HG03066 (cell line): ENCODE results near the gene PPP1CA.

Source experiments
- ATAC-seq: cut with Tn5 transposase; IDR thresholded peaks from one replicate; pipeline ENCODE4 v1.9.1; 2021; ENCODE audit warnings: low read depth; ENCODE audit not compliant: unreplicated experiment

The PPP1CA gene

DNA sequence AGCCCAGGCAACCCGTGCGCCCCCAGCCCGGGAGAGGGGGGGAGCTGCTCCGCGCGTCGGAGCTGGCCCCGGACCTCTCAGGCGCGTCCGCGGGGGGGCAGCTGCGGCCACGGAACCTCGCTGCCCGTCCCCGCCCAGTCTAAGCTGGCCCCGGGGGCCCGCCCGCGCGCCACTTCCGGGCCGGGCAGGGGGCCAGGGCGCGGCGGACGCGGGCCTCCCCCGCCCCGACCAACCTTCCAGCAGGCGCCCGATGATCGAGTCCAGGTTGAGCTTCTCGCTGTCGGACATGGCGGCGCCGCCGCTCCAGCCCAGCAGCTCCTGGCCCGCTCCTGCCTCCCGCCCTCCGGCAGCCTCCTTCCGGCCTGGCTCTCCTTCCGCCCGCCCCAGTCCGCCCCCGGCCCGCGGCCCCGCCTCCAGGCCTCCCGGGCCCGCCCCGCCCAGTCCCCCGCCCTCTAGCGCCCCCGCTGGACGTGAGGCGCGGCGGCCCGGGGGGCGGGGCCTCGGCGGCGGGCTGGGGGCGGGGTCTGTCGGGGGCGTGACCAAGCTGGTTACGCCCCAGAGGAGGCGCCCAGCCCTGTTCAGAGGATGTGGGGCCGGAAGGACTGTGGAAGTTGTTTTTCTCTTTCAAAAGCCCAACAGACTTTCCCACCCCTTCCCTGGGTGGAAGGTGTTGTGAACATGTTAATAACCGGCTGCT lies at the start of gene PPP1CA:
Gene PPP1CA (minus strand): TSS at position 364 of the 697 bp plus-strand sequence. CDS start 76 bp downstream, at position 288.
- ATAC-seq, result peak; percentile 55

DNA sequence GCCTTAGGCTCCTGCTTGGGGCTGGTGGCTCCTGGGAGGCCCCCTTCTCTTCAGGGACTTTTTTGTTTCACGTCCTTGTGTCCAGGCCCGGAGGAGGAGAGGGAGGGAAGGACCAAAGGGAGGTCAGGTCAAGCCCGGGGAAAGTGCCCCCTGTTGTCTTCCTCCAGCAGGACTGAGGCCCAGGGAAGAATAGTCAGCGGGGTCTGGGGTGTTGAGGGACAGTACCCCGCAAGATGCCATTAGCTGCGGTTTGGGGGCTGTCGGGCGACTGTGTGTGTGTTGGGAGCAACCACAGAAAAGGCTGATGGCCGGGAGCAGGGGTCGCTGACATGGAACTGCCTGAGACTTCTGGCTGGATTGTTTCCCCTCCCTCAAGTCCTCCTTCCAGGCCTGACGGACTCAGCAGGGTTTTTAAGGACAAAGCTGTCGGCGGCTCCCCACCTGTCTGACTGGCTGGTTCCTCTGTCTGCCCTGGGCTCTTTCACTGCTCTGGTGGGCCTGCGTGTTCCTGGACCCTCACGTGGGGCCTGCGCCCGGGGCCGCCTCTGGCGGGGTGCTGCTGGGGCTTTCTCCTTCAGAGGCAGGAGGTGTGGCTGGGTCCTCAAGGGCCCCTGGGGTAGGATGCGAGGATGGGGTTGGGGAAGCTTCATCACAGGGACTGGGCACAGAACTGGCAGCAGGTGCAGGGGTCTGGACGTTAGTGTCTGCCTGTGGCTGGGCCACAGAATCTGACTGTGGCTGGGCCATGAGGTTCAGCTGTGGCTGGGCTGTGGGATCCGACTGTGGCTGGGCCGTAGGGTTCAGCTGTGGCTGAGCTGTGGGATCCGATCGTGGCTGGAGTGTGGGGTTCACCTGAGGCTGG lies 49.4 kb upstream of the PPP1CA start:
- ATAC-seq, result no peak

DNA sequence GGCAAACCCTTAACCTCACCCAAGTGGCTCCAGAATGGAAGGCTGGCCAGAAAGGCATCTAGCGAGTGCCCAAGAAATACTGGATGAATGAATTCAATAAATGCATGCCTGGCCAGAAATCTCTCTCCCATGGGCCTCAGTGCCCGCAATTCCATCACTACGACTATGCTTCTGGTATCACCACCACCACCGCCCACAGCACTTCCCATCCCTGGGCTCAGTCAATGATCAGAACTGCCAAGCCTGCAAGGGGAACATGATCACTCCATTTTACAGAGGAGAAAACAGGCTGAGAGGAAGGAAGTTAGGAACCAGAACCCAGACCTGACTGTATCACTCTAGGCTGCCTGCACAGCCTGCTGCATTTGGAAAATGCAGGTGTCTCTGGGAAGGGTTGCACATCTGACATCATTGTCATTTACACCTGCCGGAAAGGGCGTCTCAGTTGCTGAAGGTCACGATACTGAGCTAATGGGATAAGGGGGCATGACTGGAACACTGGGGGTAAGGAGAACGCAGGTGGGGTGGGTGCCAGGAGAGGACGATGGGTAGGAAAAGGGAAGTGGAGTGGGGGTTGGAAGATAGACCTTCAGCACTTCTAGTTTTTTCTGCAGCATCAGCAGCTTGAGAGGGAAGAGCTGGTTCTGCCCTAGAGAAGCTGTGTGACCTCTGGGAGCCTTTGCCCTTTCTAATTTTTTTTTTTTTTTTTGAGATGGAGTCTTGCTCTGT lies 47.6 kb upstream of the PPP1CA start:
- ATAC-seq, result no peak

DNA sequence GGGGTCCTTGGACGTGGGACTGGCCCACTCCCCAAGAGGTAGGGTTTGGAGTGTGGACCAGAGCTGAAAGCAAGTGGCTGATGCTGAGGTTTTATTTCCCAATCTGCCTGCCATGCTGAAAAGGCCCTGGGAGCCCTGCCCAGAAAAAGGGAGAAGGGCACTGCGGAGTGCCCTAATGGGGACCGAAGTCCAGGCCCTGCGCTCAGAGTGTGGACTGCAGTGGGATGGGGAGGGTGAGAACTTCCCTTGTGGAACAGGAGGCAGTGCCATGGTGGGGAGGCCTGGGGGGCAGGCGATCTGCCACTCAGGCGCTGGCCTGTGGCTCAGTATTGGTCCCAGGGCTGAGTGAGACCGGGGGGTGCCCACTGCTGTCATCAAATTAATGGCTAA lies 46.6 kb upstream of the PPP1CA start:
- no peak for ATAC-seq

DNA sequence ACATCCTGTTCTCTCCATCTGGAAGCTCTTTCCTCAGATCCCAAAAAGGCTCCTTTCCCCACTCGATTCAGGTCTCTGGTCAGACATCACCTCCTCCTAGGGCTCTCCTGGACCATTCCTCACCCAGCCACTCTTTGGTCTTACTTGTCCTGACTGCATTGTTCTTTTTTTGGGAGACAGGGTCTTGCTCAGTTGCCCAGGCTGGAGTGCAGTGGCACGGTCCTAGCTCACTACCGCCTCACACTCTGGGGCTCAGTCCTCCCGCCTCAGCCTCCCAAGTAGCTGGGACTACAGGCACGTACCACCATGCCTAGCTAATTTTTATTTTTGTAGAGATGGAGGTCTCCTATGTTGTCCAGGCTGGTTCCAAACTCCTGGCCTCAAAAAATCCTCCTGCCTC lies 43.9 kb upstream of the PPP1CA start:
- ATAC-seq, result no peak

DNA sequence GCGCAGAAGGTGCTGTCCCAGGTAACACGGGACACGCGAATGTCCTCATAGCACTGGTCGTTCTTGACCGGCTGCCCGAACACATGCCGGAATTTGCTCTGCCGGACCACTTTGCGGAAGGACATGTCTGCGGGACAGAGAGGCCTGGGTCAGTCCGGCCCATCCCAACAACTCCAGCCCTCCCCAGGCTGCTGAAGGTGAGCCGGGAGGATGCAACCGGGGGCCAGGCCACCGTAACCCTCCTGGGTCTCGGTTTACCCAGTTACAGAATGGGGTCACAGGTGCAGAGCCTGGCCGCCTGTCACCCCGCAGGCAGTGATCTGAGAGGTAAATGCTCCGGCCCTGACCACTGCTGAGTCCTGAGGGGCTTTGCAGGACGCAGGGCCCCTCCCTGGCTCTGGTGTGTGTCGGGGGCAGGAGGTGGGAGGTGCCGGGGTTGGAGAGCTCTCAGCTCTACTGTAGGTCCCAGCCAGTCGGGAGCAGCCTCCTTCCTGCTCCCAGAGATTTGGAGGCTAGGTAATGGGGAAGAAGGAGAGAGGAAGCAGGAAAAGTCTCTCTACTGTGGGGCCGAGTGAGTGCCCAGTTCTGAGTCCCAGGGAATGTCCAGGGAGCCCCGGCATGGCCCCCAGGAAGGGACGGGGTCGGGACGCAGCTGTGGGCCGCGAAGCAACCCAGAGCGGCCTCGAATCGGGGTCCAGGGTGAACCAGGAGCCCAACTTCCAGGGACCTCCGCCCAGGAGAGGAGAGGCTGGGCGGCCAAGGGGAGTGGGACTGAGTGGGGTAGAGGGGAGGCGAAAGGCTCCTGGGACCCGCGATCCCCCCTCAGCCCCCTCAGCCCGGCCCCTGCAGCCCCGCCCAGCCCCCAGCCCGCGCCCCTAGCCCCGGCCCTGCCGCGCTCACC lies 41.1 kb upstream of the PPP1CA start:
- ATAC-seq, result no peak

DNA sequence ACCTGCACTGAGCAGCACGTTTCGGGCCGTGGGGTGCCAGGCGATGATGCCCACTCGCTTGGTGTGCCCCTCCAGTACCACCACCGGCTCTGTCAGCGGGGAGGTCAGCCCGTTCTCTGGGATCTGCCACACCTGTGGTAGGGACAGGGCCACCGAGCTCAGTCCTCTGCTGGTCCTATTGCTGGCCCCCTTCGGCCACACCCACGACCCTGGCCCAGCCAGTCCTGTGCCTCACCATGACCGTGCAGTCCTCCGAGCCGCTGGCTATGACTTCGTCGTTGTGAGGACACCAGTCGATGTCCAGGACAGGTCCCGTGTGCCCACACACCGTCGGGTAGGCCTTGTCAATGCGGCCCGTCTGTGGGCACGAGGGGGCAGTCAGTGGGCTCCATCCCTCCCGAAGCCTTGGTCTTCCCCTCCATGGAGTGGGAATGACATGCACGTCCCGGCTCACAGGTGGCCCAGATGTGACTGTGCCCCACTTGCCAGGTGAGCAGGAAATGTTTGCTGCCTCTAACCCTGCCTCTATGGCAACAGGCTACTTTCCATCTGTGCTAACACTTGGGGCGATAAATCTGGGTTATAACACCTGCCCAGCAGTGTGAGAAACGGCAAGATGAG lies 40.2 kb upstream of the PPP1CA start:
- no peak for ATAC-seq

DNA sequence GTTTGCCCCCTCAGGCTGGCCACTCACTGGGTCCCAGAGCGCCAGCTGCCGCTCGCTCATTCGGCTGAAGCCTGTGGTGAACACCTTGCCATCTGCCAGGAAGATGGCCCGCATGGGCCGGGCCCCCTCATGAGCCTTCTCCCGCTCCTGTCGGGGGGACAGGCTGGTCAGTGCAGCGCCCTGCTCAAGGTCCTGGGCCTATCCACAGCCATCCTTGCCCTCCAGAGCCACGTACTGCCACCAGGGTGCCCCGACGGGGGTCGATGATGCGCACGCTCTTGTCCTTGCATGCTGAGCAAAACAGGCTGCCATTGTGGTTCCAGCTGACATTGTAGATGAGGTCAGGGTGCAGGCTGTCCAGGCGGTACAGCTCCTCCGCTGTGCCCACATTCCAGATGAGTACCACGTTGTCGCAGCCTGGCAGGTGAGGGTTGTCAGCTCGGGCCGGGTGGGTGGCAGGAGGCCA lies 39.5 kb upstream of the PPP1CA start:
- ATAC-seq, result no peak

DNA sequence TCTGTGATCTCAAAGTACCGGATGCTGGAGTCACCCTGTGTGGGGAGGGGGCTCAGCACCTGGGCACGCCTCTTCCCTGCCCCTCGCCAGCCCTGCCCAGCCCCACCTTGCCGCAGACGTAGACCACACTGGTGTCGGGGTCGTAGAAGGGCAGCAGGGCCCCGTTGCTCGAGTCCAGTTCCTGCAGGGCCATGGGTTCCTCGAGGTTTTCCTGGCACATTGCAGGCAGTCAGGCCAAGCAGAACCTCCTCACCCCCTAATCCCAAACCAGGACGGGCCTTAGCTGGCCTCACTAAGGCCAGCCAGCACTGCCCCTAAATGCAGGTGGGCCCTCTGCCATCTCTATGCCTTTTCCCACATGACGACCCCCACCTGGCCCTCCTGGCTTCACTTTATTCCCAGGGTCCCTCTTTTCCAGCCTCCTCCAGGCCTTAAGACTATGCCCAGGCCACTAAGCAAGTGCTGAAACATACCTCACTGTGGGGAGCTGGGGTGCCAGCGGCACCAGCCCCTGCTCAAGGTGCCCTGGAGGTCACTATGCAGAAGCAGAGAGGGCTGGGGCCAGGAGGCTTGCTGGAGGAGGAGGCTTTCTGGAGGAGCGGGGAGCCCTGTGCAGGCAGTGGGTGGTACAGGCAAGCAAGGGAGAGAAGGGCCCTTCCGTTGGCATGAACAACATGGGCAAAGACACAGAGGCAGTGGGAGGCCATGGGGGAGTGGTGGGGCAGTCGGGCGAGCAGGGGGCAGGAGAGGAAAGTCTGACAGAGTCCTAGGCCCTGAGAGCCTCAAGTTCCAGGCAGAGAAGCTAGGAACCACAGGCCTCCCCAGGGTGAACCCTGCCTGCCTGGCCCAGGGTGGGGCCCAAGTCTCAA lies 38.8 kb upstream of the PPP1CA start:
- ATAC-seq, result no peak

DNA sequence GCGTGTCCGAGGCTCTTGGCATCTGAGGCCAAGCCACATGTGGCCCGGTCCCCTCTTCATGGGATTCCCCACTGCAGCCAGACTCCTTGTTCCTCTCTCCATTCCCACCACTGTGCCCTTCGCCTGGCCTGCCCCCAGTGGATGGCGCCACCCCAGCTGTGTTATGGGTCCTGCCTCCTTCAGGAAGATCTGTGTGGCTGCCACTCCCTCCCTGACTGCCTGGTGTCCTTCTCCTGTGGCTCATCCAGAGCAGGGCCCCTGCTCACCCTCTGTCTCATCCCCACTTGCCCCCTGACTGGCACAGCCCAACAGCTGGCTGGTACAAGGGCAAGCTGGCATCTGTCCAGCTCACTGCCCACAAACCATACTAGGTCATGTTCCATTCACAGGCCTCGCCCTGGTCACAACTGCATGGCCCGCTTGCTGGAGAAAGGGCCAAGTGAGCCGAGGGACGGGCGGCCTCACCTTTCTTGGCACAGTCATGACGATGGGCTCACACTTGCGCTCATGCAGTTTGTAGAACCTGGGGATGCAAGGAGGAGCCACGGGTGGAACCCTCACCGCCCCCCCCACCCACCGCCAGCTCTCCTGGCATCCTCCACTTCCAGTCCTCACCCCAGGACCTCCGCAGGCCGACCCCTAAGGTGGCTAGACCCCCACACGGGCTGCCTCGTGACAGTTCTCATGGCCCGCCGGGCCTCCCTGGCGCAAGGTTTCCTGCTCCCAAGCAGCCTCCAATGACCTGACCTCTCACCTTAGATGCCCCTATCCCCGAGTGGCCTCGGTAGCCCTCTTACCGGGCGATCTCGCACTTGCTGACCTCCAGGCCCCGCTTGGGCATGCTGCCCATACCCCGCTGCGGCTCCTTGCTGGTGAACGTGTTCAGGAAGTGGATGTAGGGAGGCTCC lies 37.9 kb upstream of the PPP1CA start:
- ATAC-seq, result no peak

DNA sequence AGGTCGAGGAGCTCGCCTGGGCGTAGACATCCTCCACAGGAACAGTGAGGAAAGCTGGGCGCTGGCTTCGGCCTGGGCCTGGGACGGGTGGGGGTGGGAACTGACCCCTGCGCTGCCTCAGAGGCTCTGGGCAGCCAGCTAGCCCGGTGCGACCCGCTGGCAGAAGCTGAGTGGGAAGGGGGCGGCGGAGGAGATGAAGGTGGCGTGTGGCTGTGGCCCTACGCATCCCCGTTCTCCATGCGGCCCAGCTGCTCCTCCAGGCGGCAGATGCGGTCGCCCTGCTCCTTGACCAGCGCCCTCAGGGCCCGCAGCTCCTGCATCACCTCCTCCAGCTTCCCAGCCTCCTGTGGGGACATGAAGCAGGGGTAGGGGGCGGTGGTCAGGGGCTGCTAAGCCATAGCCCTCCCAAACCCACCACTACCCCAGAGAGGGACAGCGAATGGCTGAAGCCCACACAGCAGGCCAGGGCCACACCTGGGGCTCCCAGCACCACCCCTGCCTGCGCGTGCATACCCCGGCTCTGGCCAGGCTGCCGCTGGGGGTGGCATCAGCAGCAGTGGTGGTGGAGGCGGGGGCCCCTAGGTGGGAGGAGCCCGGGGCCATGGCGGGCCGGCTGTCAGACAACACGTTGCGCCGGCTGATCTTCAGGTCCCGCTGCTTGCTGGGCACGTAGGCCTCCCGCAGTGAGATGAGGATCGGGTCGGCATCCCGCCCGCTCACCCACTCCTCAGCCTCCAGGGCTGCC lies 36.7 kb upstream of the PPP1CA start:
- ATAC-seq, result no peak

DNA sequence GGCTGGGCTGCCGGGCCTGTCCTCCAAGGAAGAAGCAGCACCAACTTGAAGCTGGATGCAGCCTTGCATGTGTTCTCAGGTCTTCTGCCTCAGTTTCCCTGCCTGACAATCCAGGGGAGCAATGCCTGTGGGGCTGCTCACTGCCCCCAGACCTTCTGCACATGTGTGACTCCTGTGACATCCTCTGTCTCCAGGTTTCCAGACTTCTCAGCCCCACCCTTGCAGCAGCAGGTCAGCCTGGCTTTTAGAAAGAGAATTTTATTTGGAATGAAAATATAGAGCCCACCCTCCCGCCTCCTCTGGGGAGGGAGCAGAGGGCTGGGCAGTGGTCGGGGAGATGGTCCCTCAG lies 36.1 kb upstream of the PPP1CA start:
- no peak for ATAC-seq

DNA sequence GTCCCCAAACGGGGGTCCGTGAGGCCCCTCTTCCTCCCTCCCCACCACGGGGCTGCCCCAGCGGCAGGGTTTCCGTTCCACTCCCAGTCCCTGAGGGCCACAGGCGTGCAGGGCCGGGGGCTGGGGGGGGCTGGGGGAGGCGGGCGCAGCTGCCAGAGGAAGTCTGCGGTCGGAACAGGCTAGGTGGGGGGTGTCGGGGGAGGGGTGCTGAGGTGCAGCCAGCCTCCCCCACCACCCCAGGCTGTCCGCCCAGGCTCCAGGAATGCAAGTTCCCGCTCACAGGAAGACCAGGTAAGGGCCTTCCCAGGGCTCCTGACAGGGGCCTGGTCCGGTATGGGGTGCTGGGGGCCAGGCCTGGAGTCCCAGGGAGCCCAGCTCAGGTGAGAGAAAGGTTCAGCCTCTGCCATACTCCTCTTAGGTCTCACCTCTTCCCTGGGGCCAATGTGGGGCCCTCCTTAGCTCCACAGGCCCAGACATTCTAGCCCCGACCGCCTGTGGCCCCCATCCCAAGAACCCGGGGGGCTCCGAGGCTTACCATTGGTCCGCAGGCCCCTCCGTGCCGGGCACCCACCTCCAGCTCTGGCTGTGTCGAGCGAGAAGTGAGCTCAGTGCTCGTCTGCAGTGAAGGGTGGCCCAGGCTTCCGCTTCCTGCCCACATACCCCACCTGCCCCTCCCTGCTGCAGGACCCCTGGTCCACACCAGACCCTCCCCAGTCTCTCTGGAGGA lies 35.6 kb upstream of the PPP1CA start, which contains the start of gene PTPRCAP:
Gene PTPRCAP (minus strand): TSS at position 601 of the 727 bp plus-strand sequence. CDS start 63 bp downstream, at position 538.
- no peak for ATAC-seq

DNA sequence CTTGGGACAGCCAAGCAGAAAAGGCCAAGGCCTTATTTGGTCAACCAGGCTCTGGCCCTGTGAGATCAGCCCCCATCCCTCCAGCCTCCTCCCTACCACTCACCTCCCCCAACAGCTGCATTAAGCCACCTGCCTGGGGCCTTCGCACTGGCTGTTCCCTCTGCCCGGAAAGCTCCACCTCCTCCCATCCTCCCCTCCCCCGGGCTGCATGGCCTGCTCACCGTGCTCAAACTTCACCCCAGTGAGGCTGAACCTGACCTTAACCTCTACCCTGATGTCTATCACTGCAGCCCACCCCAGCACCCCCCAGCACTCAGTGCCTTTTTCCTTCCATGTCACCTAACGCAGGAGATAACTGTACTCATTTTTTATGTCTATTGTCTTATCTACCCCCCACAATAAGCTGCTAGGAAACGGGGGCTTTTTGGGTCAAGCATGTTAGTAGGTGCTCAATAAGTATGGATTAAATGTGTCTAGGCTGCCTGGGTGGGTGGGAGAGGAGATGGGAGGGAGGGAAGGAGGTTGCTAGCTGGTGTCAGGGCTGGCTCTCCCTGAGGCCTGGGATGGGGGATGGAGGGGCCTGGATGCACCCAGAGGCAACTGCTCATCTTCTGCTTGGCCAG lies 34.9 kb upstream of the PPP1CA start:
- peak; percentile 57 for ATAC-seq

DNA sequence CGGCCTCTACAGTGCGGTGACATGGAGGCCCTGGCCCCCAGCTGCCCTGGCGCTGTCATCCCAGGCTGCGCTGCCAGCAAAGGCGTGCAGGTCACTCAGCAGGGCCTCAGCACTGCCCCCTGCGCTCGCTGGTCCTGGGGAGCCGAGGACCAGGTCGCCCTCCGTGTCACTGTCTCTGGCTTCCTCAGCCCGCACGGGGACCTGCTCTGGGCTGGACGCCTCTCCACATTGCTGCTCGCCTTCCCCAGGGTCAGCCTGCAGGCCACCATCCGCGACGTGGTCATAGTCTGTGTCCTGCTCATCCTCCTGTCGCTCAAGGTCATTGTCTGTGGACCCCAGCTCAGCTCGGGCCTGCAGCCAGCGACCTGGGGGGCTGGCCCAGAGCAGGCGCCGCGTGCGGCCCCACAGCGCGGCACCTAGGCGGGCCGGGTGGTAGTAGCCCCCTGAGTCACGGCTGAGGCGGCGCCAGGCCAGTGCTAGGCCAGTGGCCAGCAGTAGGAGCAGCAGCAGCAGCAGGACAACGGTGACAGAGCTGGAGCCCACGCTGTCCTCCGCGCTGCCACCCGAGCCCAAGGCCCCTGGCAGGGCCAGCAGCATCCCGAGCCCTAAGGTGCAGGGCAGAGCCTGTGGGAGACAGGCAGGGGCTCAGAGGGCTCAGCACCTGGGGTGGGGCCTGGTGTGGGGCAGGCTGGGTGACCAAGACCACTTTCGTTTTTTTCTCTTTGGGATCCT lies 34.2 kb upstream of the PPP1CA start:
- ATAC-seq, result no peak
